ENCODE measurements around the gene TXN. TPM values are rescaled to one million over a fixed set of nuclear protein-coding genes. Genes with fewer than 3 reads are reported as not detected.

The TXN gene
- total RNA-seq, 3 donors from 2014 or later: 525 to 605 (median 551) TPM

DNA sequence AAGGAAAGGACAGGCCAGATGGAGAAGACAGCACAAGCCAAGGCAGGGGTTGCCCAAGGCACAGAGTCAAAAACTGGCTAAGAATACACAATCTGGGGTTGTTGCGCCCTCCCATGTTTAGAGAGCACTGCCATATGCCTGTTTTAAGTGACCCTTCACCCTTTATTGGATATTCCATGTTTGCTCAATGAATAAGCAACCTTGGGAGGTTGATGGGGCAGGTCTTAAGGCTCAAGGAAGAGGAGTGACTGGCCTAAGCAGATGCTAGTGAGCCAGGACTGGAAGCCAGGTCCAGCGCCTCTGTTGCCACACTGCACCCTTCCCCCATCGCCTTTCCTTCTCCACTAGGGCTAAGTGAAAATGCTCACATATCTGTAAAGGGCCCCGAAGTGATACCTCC lies 6.7 kb downstream of the TXN start:
- peaks cover 37% of the 10 kb centered on the region for H3K36me3 Mint-ChIP-seq (ENCODE audit: insufficient read depth)
- peaks cover 27% of the 10 kb centered on the region for H3K4me1 Mint-ChIP-seq (ENCODE audit: low read depth)
- DNase-seq: no peak
- no peaks in the 10 kb centered on the region for H3K9me3 Mint-ChIP-seq
- no peak for ATAC-seq
- H3K4me3 Mint-ChIP-seq: no peak overlapping the region
- no peaks in the 10 kb centered on the region for H3K27me3 Mint-ChIP-seq (ENCODE audit: low read depth)

DNA sequence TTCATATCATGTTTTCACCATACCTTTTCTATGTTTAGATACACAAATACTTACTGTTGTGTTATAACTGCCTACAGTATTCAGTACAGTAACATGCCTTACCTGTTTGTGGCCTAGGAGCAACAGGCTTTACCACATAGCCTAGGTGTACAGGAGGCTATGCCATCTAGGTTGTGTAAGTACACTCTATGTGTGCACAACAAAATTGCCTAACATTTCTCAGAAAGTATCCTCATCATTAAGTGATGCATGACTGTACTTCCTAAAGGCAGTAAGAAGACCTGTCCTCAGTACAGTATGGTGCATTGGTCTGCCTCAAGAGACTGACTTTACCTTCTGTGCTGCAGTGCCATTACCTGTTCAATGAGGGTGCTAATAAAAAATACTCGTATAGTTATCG lies 7.9 kb downstream of the TXN start:
- no peaks in the 10 kb centered on the region for H3K9me3 Mint-ChIP-seq
- H3K4me1 Mint-ChIP-seq (ENCODE audit: low read depth): peaks cover 16% of the 10 kb centered on the region
- DNase-seq (no peak), ATAC-seq (no peak)
- no peaks in the 10 kb centered on the region for H3K27me3 Mint-ChIP-seq (ENCODE audit: low read depth)
- H3K36me3 Mint-ChIP-seq (ENCODE audit: insufficient read depth): peaks cover 37% of the 10 kb centered on the region
- H3K4me3 Mint-ChIP-seq: no peak overlapping the region

DNA sequence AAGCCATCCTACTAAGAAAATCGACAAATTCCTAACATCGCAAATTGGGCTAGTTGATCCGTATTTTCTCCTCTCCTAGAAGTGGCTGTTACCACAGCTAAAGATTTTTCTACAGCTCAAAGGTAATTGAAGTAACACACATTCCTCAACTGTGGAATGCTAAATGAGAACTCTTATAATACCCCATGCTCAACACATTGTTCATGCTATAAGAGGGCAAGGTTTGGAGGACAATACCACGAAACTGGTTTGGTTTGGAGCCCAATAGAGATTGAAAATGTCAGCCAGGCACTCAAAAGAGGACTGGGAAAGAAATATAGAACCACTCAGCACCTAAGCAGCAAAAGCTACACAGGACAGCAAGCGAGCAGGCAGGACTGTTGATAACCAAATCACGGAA lies 10.1 kb downstream of the TXN start:
- no peaks in the 10 kb centered on the region for H3K27me3 Mint-ChIP-seq (ENCODE audit: low read depth)
- ATAC-seq (no peak), DNase-seq (no peak)
- no peak overlapping the region for H3K4me3 Mint-ChIP-seq
- peaks cover 3% of the 10 kb centered on the region for H3K4me1 Mint-ChIP-seq (ENCODE audit: low read depth)
- H3K36me3 Mint-ChIP-seq (ENCODE audit: insufficient read depth): peaks cover 42% of the 10 kb centered on the region
- H3K9me3 Mint-ChIP-seq: no peaks in the 10 kb centered on the region

DNA sequence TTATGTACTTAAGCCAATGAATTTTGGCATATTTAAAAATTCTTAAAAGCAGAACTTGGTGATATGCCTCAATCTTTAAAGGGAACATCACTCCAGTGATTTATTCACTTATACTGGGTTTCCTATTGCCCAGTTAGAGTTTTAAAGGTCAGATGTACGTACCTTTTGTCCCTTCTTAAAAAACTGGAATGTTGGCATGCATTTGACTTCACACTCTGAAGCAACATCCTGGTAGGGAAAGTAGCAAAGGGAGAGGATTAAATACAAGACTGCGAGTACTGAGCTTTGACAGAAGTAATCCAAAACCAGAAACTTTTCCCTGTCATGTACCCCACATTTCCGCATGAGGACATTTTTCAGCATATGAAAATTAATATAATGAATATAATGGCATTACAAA lies 11.7 kb downstream of the TXN start:
- no peaks in the 10 kb centered on the region for H3K27me3 Mint-ChIP-seq (ENCODE audit: low read depth)
- ATAC-seq (no peak), DNase-seq (no peak)
- H3K4me3 Mint-ChIP-seq: no peak overlapping the region
- H3K36me3 Mint-ChIP-seq (ENCODE audit: insufficient read depth): peaks cover 34% of the 10 kb centered on the region
- H3K4me1 Mint-ChIP-seq (ENCODE audit: low read depth): peaks cover 3% of the 10 kb centered on the region
- H3K9me3 Mint-ChIP-seq: no peaks in the 10 kb centered on the region

DNA sequence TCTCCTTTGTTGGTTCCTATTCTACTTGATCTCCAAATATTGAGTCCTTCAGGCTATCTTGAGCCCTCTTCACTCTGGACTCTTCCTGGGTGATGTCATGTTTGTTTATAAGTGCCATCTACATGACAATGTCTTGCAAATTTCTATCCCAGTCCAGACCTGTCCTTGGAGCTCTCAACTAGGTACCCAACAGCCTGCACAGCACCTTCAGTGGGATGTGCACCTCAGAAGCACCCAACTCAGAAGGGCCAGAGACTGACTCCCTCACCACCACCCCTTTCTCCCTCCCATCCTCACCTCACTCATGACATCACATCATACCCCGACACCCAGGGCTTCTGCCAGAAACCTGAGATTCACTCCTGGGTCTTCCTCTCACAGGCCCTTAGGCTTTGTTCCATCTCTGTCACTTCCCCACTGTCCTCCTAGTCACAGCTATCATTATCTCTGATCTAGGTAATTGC lies 14.4 kb downstream of the TXN start:
- DNase-seq (no peak), ATAC-seq (peak; percentile 15 to 27)
- no peaks in the 10 kb centered on the region for H3K9me3 Mint-ChIP-seq
- H3K4me3 Mint-ChIP-seq: no peak overlapping the region
- no peaks in the 10 kb centered on the region for H3K4me1 Mint-ChIP-seq (ENCODE audit: low read depth)
- peaks cover 20% of the 10 kb centered on the region for H3K36me3 Mint-ChIP-seq (ENCODE audit: insufficient read depth)
- H3K27me3 Mint-ChIP-seq (ENCODE audit: low read depth): no peaks in the 10 kb centered on the region

DNA sequence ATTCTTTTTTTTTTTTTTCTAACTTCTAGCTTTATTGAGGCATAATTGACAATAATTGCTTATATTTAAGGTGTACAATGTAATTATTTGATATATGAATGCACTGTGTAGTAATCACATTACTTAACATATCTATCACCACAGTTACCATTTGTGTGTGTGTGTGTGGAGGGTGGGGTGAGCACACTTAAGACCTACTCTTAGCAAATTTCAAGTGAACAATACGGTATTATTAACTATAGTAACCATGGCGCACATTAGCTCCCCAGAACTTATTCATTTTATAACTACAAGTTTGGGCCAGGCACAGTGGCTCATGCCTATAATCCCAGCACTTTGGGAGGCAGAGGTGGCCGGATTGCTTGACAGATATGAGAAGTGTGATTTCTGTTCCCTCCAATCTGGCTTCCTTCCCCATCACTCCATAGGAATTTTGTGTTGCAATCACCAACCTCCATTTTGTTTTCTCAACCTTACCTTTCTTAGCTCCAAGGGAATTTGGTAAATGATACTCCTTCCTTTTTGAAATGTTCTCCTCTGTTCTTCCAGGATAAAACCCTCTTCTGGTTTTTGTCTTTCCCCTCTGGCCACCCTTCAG lies 14.9 kb downstream of the TXN start:
- no peaks in the 10 kb centered on the region for H3K9me3 Mint-ChIP-seq
- H3K4me3 Mint-ChIP-seq: no peak overlapping the region
- peaks cover 16% of the 10 kb centered on the region for H3K36me3 Mint-ChIP-seq (ENCODE audit: insufficient read depth)

DNA sequence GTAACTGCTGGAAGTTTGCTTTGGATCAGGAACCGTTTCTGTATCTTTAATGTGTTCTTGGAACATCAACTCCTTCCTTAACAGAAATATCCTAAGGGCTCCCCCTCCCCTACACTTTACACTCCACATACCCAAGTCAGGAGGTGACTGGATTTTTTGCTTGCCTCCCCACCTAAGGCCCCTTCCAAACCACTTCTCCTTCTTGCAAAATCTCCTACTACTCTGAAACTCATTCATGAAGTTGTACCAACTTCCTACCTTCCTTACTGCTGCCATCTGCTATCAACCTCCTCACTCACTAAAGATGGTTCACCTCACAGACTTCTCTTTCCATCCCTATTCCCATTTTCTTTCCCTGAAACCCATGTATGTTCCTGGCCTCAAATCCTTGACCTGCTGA lies 16.1 kb downstream of the TXN start:
- Mint-ChIP-seq H3K4me3 (no peak overlapping the region), H3K27me3 (ENCODE audit: low read depth) (peaks cover 6% of the 10 kb centered on the region), H3K9me3 (no peaks in the 10 kb centered on the region), H3K4me1 (ENCODE audit: low read depth) (no peaks in the 10 kb centered on the region), H3K36me3 (ENCODE audit: insufficient read depth) (peaks cover 13% of the 10 kb centered on the region)
- ATAC-seq (no peak), DNase-seq (no peak)

More for the DNA sequence above, 14.9 kb downstream of the TXN start:
- DNase-seq: no peak
- Mint-ChIP-seq H3K4me1 (ENCODE audit: low read depth) (no peaks in the 10 kb centered on the region), H3K27me3 (ENCODE audit: low read depth) (peaks cover 3% of the 10 kb centered on the region)
- no peak for ATAC-seq

DNA sequence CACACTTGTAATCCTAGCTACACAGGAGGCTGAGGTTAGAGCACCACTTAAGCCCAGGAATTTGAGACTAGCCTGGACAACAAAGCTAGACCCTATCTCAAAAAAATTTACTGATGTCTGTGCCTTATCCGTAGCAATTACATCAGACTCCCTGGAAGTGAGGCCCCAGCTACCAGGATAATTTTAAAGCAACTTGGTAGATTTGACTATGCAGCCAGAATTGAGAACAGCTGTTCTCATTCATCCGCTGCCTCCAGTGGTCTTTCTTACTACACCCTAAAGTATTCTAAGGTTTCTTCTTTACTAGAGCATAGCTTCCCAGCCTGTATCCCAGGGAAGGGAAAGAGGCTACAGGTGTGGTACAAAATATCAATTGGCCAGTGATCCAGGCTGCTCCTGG lies 28.0 kb downstream of the TXN start:
- H3K4me1 Mint-ChIP-seq (ENCODE audit: low read depth): no peaks in the 10 kb centered on the region
- no peak for DNase-seq
- no peaks in the 10 kb centered on the region for H3K9me3 Mint-ChIP-seq
- no peaks in the 10 kb centered on the region for H3K36me3 Mint-ChIP-seq (ENCODE audit: insufficient read depth)
- no peak overlapping the region for H3K4me3 Mint-ChIP-seq
- no peak for ATAC-seq
- H3K27me3 Mint-ChIP-seq (ENCODE audit: low read depth): peaks cover 2% of the 10 kb centered on the region

DNA sequence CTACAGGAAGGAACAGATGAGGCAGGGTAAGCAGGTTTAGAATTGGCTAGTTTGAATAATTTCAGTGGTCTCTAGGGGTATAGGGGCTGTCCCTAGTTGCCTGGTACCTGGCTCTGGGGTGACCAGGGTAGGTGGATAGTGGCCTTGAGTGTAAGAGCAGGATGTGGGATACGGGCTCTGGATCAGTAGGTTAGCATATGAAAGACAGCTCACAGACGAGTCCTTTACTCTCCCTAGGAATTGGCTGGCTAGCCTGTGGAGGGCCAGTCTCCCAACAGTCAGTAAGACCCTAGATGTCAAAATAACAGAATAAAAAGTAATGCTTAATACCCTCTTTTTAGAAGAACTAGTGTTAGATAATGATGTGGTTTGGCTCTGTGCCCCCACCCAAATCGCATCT lies 31.7 kb downstream of the TXN start:
- DNase-seq: no peak
- Mint-ChIP-seq H3K9me3 (no peaks in the 10 kb centered on the region), H3K4me1 (ENCODE audit: low read depth) (no peaks in the 10 kb centered on the region), H3K4me3 (no peak overlapping the region), H3K27me3 (ENCODE audit: low read depth) (peaks cover 2% of the 10 kb centered on the region), H3K36me3 (ENCODE audit: insufficient read depth) (no peaks in the 10 kb centered on the region)
- no peak for ATAC-seq

DNA sequence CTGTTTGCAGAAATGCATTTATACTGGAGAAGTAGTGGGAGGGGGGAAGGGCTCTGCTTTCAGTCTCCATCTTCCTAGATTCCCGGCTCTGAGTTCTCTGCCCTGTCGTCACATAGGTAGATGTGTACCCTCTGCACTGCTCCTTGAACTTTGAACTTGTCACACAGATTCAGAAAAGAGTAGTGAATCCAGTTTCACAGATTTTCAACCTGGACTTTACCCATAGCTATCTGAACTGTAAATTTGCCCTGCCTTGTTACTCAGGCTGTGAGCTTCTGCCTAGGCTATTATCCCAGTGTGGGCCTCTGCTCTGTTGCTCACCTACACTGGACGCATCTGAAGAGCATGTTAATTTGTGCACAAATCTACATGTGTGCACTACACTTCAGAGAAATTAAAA lies 35.5 kb downstream of the TXN start:
- DNase-seq (no peak), ATAC-seq (no peak)
- H3K27me3 Mint-ChIP-seq (ENCODE audit: low read depth): peaks cover 9% of the 10 kb centered on the region
- no peaks in the 10 kb centered on the region for H3K36me3 Mint-ChIP-seq (ENCODE audit: insufficient read depth)
- no peak overlapping the region for H3K4me3 Mint-ChIP-seq
- H3K9me3 Mint-ChIP-seq: no peaks in the 10 kb centered on the region
- H3K4me1 Mint-ChIP-seq (ENCODE audit: low read depth): no peaks in the 10 kb centered on the region

DNA sequence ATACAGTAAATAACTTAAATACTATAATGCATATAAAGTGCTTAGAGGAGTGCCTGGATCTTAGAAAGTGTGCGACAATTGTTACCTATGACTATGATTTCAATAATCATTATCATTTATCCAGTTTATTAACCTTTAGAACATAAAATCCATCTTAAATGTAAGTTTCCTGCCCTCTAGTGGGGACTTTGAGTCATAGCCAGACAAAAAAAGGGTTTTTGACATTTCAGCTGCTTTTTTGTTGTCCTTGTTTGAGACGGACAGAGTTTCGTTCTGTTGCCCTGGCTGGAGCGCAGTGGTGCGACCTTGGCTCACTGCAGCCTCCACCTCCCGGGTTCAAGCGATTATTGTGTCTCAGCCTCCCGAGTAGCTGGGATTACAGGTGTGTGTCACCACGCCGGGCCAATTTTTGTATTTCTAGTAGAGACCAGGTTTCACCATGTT lies 38.6 kb downstream of the TXN start:
- Mint-ChIP-seq H3K9me3 (no peaks in the 10 kb centered on the region), H3K27me3 (ENCODE audit: low read depth) (peaks cover 7% of the 10 kb centered on the region), H3K4me1 (ENCODE audit: low read depth) (no peaks in the 10 kb centered on the region), H3K36me3 (ENCODE audit: insufficient read depth) (no peaks in the 10 kb centered on the region), H3K4me3 (no peak overlapping the region)
- no peak for DNase-seq
- no peak for ATAC-seq

DNA sequence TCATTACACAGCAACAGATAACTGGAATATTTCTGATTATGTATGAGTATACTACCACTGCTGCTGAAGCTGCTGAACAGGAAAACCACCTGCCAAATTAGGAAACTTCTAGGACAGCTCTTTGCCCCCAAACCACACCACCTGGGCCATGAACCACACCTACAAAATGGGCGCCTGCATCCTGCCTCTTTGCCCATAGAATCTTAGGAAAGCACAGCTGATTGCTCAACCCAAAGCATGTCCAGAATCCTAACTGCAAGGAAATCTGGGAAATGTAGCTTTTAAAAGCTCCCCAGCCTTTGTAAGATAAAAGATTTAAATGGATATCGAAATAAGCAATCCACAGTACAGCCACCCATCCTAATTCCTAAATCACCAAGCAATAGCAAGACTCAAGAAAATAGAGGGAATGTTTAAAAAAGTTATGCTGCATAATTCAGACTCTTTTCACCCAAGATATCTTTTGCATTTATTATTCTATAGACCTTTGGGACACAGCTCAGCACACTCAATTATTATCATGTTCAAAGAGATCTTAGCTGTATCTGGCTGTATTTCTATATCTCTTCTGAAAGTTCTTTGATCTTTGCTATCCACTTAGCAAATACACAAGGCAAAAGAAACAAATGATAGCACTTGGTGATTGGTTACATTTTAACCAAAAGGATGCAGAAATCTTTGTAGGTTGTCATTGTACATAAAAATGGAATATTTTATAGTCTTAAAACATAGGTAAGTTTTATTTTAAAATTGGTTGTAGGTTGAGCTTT lies 41.5 kb downstream of the TXN start:
- no peaks in the 10 kb centered on the region for H3K36me3 Mint-ChIP-seq (ENCODE audit: insufficient read depth)
- H3K4me1 Mint-ChIP-seq (ENCODE audit: low read depth): no peaks in the 10 kb centered on the region
- peaks cover 7% of the 10 kb centered on the region for H3K27me3 Mint-ChIP-seq (ENCODE audit: low read depth)
- no peak overlapping the region for H3K4me3 Mint-ChIP-seq
- no peaks in the 10 kb centered on the region for H3K9me3 Mint-ChIP-seq
- no peak for ATAC-seq
- DNase-seq: no peak

DNA sequence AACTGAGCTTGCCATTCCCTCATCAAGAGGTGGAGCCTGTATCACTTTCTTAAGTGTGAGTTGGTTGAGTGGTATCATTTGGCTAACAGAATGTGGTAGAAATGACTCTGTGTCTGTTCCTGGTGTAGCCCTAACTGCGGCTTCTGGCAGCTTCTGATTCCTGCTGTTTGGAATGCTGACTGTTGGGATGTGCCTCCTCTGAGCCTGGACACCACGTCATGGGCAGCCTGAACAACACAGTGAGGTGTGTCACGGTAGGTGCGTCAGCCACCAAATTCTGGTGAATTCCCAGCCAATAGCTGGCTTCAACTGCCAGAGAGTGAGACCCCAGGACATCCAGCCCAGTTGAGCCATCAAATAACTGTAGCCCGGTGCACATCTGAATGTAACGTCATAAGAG lies 42.2 kb downstream of the TXN start:
- H3K9me3 Mint-ChIP-seq: no peaks in the 10 kb centered on the region
- DNase-seq (no peak), ATAC-seq (no peak)
- no peaks in the 10 kb centered on the region for H3K36me3 Mint-ChIP-seq (ENCODE audit: insufficient read depth)
- peaks cover 7% of the 10 kb centered on the region for H3K27me3 Mint-ChIP-seq (ENCODE audit: low read depth)
- H3K4me1 Mint-ChIP-seq (ENCODE audit: low read depth): no peaks in the 10 kb centered on the region
- no peak overlapping the region for H3K4me3 Mint-ChIP-seq

DNA sequence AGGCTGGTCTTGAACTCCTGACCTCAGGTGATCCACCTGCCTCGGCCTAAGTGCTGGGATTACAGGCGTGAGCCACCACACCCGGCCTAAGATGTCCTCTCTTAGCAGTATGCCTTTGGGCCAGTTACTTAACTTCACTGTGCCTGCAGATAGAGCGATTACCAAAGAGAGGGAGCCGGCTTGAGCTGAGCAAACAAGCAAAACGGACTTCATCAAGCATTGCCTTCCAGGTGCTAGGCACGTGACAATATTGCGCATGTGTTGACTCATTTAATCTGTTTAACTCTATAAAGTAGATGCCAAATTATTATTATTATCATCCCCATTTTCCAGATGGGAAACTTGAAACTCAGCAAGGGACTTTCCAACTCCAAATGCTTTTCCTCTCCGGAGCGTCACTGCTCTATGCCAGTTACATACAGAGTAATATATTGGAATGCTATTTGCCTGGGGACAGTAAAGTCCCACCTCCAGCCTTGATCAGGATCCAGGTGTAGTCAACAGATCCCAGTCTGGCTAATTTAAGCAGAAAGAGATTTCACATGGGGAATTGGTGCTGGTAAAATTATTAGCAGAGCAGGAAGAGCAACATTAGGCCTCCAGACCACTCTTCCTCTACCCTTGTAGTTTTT lies 42.8 kb downstream of the TXN start:
- no peak for DNase-seq
- Mint-ChIP-seq H3K27me3 (ENCODE audit: low read depth) (peaks cover 7% of the 10 kb centered on the region), H3K4me3 (no peak overlapping the region), H3K36me3 (ENCODE audit: insufficient read depth) (no peaks in the 10 kb centered on the region), H3K9me3 (no peaks in the 10 kb centered on the region), H3K4me1 (ENCODE audit: low read depth) (no peaks in the 10 kb centered on the region)
- ATAC-seq: no peak

DNA sequence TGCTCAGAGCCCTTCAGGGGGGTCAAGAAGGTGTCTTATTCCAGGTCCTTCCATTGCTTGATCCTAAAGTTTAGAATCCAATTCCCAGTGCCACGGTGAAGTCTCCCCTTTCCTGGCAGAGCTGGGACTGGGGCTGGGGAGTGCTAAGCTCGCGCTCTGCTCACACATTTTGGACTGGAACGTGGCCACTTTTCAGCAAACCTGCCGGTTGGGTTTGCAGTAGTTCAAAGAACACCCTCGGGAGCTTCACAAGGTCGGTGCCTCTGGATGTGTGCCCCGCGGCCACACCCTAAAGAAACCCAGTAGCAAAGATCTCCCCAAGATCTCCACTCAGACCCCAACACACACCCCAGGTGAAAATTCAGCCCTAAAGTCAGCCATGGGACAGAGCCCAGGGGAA lies 48.3 kb downstream of the TXN start, which contains the start of gene C9orf152:
Gene C9orf152, minus strand, starts transcription at position 129 of the 400 bp plus-strand sequence. CDS start 580 bp downstream, outside the sequence.
- no peaks in the 10 kb centered on the region for H3K36me3 Mint-ChIP-seq (ENCODE audit: insufficient read depth)
- H3K27me3 Mint-ChIP-seq (ENCODE audit: low read depth): peaks cover 4% of the 10 kb centered on the region
- ATAC-seq (no peak), DNase-seq (no peak)
- no peak within 1 kb of the TSS for H3K4me3 Mint-ChIP-seq
- no peaks in the 10 kb centered on the region for H3K4me1 Mint-ChIP-seq (ENCODE audit: low read depth)
- no peaks in the 10 kb centered on the region for H3K9me3 Mint-ChIP-seq

Data from activated T-cell treated with anti-CD3 and anti-CD28 coated beads, Interleukin-2, amount 50 U/mL, for 4 hours (primary cell).